ENCODE data around the gene CENPP.

The CENPP gene

DNA sequence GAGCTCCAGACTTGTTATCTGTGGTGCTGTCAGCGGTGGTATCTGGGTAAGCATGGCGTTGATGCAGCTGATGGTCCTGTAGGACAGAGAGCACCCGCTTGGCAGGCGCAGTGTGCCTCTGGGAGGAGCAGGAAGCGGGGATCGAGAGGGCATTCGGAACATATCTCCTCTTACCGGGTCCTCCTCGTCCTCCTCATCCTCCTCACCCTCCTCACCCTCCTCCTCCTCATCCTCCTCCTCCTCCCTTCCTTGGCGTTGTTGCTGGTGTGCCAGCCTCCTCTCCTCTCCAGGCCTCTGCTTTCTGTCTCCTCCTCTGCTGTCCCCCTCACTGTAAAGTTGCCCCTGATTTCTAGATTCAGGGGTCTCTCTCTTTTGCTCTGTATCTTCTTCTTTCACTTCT is 188.9 kb downstream of the CENPP start:
- peaks cover 1 to 7% of the 10 kb centered on the region in 2 donors for H3K36me3 Mint-ChIP-seq
- no peak overlapping the region for H3K27ac Mint-ChIP-seq
- DNase-seq: no peak

DNA sequence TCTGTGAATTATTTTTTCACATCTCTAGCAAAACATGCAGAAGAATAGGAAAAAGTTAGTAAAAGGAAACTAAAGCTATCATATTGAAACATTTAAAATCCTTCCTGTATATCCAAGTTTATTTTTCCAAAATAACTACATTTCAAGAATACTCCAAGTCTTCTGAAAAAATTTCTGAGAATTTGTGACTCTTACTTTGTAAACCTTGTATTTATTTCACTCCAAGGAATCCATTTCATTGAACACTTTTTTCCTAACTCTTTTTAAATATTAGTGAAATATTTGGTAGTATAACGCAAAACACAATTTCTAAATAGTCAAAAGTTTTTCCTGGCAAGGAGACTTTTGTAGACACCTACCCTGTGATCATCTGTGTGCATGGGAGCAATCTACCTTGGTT is 190.8 kb downstream of the CENPP start:
- H3K27ac Mint-ChIP-seq: no peak overlapping the region
- H3K36me3 Mint-ChIP-seq: peaks cover 0 to 10% of the 10 kb centered on the region in 2 donors
- no peak overlapping the region for H3K4me3 Mint-ChIP-seq
- no peaks in the 10 kb centered on the region for H3K9me3 Mint-ChIP-seq
- H3K4me1 Mint-ChIP-seq: peaks cover 3 to 21% of the 10 kb centered on the region in 2 donors
- H3K27me3 Mint-ChIP-seq: no peaks in the 10 kb centered on the region
- ATAC-seq (replicated peaks) (no peak), DNase-seq (no peak)

More for the DNA sequence above, 188.9 kb downstream of the CENPP start:
- peaks cover 7 to 35% of the 10 kb centered on the region in 2 donors for H3K4me1 Mint-ChIP-seq
- ATAC-seq (replicated peaks): no peak
- H3K4me3 Mint-ChIP-seq: no peak overlapping the region
- H3K27me3 Mint-ChIP-seq: no peaks in the 10 kb centered on the region
- H3K9me3 Mint-ChIP-seq: no peaks in the 10 kb centered on the region

DNA sequence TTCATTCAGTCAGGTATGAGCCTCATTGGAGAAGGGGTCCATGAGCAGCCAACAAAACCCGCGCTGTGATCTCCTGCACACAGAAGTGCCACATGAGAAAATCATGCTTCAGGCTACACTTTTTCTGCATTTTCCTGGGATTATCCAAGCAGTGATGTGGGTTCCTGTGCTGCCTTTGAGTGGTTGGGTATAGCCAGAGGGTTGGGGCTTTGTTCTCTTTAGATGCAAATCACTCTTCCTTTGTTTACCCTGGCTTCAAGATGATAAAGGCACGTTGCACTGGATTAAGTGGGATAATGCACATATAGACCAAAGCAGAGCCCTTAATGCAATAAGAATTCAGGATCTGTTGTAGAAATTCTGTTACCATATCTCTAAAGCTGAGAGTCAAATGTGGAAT is 191.3 kb downstream of the CENPP start:
- Mint-ChIP-seq H3K27ac (no peak overlapping the region), H3K4me3 (no peak overlapping the region), H3K9me3 (no peaks in the 10 kb centered on the region), H3K36me3 (peaks cover 0 to 10% of the 10 kb centered on the region in 2 donors), H3K4me1 (peaks cover 3 to 16% of the 10 kb centered on the region in 2 donors), H3K27me3 (no peaks in the 10 kb centered on the region)
- ATAC-seq (replicated peaks) (no peak), DNase-seq (no peak)

DNA sequence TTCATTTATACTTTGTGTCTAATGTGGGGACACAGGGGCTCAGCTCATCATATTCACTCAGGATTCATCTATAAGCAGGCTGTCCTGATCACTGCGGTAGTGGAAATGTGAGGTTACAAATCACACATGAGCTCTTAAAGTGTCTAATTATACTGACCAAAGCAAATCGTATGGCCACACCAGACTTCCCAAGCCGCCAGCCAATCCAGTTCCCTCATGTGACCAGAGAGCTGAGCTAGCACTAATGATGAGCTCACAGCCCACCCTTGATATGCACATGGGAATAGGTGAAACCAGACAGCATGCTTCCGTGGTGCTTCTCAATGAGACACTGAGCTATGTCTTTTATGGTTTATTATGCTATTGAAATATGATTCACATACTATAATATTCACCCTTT is 192.4 kb downstream of the CENPP start:
- no peak for DNase-seq
- no peaks in the 10 kb centered on the region for H3K27me3 Mint-ChIP-seq
- H3K27ac Mint-ChIP-seq: no peak overlapping the region
- no peak overlapping the region for H3K4me3 Mint-ChIP-seq
- H3K36me3 Mint-ChIP-seq: peaks cover 0 to 13% of the 10 kb centered on the region in 2 donors
- ATAC-seq (replicated peaks): no peak
- H3K4me1 Mint-ChIP-seq: peaks cover 0 to 4% of the 10 kb centered on the region in 2 donors
- no peaks in the 10 kb centered on the region for H3K9me3 Mint-ChIP-seq

DNA sequence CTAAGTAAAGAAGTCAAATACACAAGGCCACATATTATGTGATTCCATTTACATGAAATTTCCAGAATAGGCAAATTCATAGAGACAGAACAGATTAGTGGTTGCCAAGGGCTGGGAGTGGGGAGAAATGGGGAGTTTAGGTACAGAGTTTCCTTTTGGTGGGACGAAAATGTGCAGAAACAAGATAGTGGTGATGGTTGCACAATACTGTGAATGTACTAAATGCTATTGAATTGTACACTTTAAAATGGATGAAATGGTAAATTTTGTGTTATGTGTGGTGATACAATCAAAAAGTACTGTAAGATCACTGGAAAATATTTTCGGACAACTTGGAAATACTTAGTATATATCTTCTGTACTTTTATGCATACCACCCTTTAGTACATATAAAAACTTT is 195.1 kb downstream of the CENPP start:
- DNase-seq: no peak
- H3K4me3 Mint-ChIP-seq: no peak overlapping the region
- no peaks in the 10 kb centered on the region for H3K27me3 Mint-ChIP-seq
- no peak for ATAC-seq (replicated peaks)
- no peaks in the 10 kb centered on the region for H3K4me1 Mint-ChIP-seq
- no peaks in the 10 kb centered on the region for H3K9me3 Mint-ChIP-seq
- H3K36me3 Mint-ChIP-seq: peaks cover 0 to 16% of the 10 kb centered on the region in 2 donors
- H3K27ac Mint-ChIP-seq: no peak overlapping the region

DNA sequence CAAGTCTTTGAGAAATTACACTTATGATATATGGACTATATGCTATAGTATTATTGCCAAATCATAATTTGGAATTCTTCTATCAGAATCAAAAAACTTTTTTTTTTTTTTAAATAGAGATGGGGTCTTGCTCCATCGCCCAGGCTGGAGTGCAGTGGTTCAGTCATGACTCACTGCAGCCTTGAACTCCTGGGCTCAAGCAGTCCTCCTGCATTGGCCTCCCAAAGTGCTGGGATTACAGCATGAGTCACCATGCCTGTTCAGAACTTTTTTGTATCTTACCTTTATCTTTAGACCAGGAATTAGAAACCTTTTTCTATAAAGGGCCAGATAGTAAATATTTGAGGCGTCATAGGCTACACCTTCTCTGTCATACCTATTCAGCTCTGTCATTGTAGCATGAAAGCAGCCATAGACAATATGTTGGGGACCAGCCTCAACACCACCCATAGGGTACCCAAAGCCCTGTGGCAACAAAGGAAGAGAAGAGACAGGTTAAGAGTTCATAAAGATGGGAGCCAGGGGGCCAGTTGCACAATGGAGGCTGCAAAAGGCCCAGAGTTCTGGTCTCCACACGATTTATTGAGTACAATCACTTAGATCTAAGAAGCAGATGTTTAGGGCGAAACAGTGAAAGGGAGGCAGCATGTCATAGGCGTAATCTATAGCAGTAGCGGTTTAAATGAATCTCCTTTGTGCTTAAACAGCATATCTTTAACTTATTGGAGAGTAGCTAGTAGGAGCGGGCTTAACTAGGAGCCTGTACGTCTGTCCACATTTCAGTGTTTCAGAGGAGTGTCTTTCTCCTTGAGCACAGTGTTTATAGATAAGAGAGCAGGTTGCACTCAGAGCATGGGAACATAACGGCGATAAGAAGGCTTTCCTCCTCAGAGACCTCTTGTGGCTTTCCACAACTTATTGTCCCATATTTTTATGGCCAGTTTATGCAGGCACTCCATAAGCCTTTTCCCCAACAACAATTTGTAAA is 197.5 kb downstream of the CENPP start:
- ATAC-seq (replicated peaks) (no peak), DNase-seq (no peak)
- Mint-ChIP-seq H3K27me3 (no peaks in the 10 kb centered on the region), H3K4me1 (no peaks in the 10 kb centered on the region), H3K9me3 (no peaks in the 10 kb centered on the region), H3K27ac (no peak overlapping the region), H3K36me3 (peaks cover 0 to 16% of the 10 kb centered on the region in 2 donors), H3K4me3 (no peak overlapping the region)

DNA sequence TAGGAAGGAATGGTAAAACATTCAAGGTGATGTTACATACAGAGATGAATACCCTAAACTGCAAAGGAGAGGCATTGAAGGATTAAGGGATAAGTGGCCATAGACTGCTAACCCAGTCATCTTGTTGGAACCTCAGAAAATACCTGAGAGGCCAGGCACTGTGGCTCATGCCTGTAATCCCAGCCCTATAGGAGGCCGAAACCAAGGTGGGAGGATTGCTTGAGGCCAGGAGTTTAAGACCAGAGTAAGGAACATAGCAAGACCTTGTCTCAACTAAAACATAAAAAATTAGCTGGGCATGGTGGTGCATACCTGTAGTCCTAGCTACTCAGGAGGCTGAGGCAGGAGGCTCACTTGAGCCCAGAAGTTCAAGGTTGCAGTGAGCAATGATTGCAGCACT is 199.1 kb downstream of the CENPP start:
- no peak overlapping the region for H3K27ac Mint-ChIP-seq
- H3K4me3 Mint-ChIP-seq: no peak overlapping the region
- H3K27me3 Mint-ChIP-seq: no peaks in the 10 kb centered on the region
- DNase-seq: no peak
- H3K9me3 Mint-ChIP-seq: no peaks in the 10 kb centered on the region
- no peaks in the 10 kb centered on the region for H3K4me1 Mint-ChIP-seq
- H3K36me3 Mint-ChIP-seq: peaks cover 0 to 11% of the 10 kb centered on the region in 2 donors
- ATAC-seq (replicated peaks): no peak

GRCh38 chr9:92525306-92525705 is 199.6 kb downstream of the CENPP start:
- Mint-ChIP-seq H3K36me3 (peaks cover 0 to 10% of the 10 kb centered on the region in 2 donors), H3K9me3 (no peaks in the 10 kb centered on the region), H3K4me3 (no peak overlapping the region), H3K4me1 (no peaks in the 10 kb centered on the region), H3K27me3 (no peaks in the 10 kb centered on the region), H3K27ac (no peak overlapping the region)
- DNase-seq (no peak), ATAC-seq (replicated peaks) (no peak)

DNA sequence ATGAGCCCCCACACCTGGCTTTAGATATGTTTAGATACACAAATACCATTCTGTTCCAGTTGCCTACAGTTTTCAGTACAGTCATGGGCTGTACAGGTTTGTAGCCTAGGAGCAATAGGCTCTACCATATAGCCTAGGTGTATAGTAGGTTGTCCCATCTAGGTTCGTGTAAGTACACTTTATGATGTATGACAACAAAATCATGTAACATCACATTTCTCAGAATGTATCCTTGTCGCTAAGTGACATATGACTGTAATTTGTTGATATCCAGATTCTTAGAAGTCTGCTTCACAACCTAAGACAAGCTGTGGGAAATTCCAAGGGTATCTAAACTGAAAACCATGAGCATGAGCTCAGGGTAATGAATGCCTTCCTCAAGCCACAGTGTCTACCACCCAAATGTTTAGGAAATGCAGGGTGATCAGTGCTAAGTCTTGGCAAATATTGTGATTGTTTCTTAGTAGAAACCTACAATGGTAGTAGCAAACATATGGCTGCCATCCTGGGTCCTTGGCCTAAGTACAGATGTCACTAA is 201.6 kb downstream of the CENPP start:
- ATAC-seq (replicated peaks) (no peak), DNase-seq (no peak)
- H3K36me3 Mint-ChIP-seq: peaks cover 2 to 12% of the 10 kb centered on the region in 2 donors
- no peak overlapping the region for H3K4me3 Mint-ChIP-seq
- no peak overlapping the region for H3K27ac Mint-ChIP-seq
- no peaks in the 10 kb centered on the region for H3K4me1 Mint-ChIP-seq
- H3K27me3 Mint-ChIP-seq: no peaks in the 10 kb centered on the region
- H3K9me3 Mint-ChIP-seq: peaks cover 1 to 3% of the 10 kb centered on the region in 2 donors

- H3K4me1 Mint-ChIP-seq: no peaks in the 10 kb centered on the region
- H3K9me3 Mint-ChIP-seq: peaks cover 2 to 6% of the 10 kb centered on the region in 2 donors
- H3K36me3 Mint-ChIP-seq: peaks cover 3 to 13% of the 10 kb centered on the region in 2 donors
- no peak for DNase-seq
- no peak for ATAC-seq (replicated peaks)
- H3K4me3 Mint-ChIP-seq: no peak overlapping the region
- no peak overlapping the region for H3K27ac Mint-ChIP-seq
- no peaks in the 10 kb centered on the region for H3K27me3 Mint-ChIP-seq
These were observed 202.2 kb downstream of the CENPP start for GRCh38 chr9:92527832-92528521.

DNA sequence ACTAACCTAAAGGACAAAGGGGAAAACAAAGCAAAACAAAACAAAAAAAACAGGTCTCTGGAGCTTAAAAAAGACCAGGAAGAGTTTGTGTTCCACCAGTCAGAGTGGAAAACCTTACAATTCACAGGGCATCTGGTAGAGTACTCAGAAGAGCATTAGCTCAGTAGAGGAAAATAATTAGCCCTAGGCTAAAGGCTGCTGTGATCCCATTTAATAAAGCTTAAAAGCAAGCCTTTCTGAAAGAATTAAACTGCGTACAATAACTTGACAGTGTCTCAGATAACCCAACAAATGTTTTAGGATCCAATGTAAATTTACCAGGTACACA is 202.7 kb downstream of the CENPP start:
- Mint-ChIP-seq H3K4me3 (no peak overlapping the region), H3K27me3 (no peaks in the 10 kb centered on the region), H3K9me3 (peaks cover 2 to 6% of the 10 kb centered on the region in 2 donors), H3K36me3 (peaks cover 3 to 18% of the 10 kb centered on the region in 2 donors), H3K4me1 (no peaks in the 10 kb centered on the region), H3K27ac (no peak overlapping the region)
- no peak for ATAC-seq (replicated peaks)
- no peak for DNase-seq

DNA sequence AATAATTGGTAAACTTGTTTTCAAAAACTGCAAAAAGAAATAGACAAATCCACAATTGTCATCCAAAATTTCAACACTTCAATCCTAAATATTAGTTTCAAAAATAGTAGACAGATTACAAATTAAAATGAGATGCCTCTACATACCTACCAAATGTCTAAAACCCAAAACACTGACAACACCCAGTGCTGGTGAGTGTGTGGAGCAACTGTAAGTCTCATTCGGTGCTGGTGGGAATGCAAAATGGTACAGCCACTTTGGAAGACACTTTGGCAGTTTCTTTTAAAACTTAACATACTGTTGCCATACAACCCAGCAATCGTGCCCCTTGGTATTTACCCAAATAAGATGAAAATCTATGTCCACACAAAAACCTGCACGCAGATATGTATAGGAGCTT is 203.4 kb downstream of the CENPP start:
- Mint-ChIP-seq H3K4me1 (peaks cover 2 to 3% of the 10 kb centered on the region in 2 donors), H3K4me3 (no peak overlapping the region), H3K9me3 (peaks cover 4 to 6% of the 10 kb centered on the region in 2 donors), H3K36me3 (peaks cover 3 to 20% of the 10 kb centered on the region in 2 donors), H3K27me3 (no peaks in the 10 kb centered on the region), H3K27ac (no peak overlapping the region)
- DNase-seq (no peak), ATAC-seq (replicated peaks) (no peak)

GRCh38 chr9:92530893-92531292 is 205.1 kb downstream of the CENPP start:
- Mint-ChIP-seq H3K4me3 (no peak overlapping the region), H3K4me1 (peaks cover 12 to 14% of the 10 kb centered on the region in 2 donors), H3K27me3 (no peaks in the 10 kb centered on the region), H3K9me3 (peaks cover 4 to 6% of the 10 kb centered on the region in 2 donors), H3K36me3 (peaks cover 3 to 17% of the 10 kb centered on the region in 2 donors), H3K27ac (no peak overlapping the region)
- no peak for DNase-seq
- ATAC-seq (replicated peaks): no peak

GRCh38 chr9:92534204-92534603 is 208.5 kb downstream of the CENPP start:
- peaks cover 4 to 6% of the 10 kb centered on the region in 2 donors for H3K9me3 Mint-ChIP-seq
- H3K4me3 Mint-ChIP-seq: peak overlapping the region in 1 of 2 donors; percentile 2
- peaks cover 13 to 27% of the 10 kb centered on the region in 2 donors for H3K4me1 Mint-ChIP-seq
- no peak for DNase-seq
- no peak overlapping the region for H3K27ac Mint-ChIP-seq
- no peaks in the 10 kb centered on the region for H3K27me3 Mint-ChIP-seq
- H3K36me3 Mint-ChIP-seq: peaks cover 3 to 17% of the 10 kb centered on the region in 2 donors
- ATAC-seq (replicated peaks): no peak
